Nephron (organoid): ENCODE data around the gene HAX1.

Experiments used
- H3K27ac Mint-ChIP-seq, 3 experiments: 2 replicates each; pipeline ENCODE4 v1.8.0; 2020; ENCODE audit warnings: mixed read lengths in 3 of 3, mild to moderate bottlenecking in 2 of 3, moderate library complexity in 1 of 3
- H3K27me3 Mint-ChIP-seq: 2 replicates; pipeline ENCODE4 v1.8.0; 2021; ENCODE audit warnings: low read depth, mild to moderate bottlenecking, moderate library complexity, mixed read lengths
- H3K36me3 Mint-ChIP-seq: 2 replicates; pipeline ENCODE4 v1.8.0; 2020; ENCODE audit warnings: low read depth, mixed read lengths
- H3K4me1 Mint-ChIP-seq: 2 replicates; pipeline ENCODE4 v1.8.0; 2020; ENCODE audit warnings: mixed read lengths
- H3K4me3 Mint-ChIP-seq, 3 experiments: 2 replicates each; pipeline ENCODE4 v1.8.0; 2020; ENCODE audit warnings: mild to moderate bottlenecking in 3 of 3, mixed read lengths in 3 of 3, moderate library complexity in 2 of 3
- H3K9me3 Mint-ChIP-seq: 2 replicates; pipeline ENCODE4 v1.8.0; 2020; ENCODE audit warnings: mixed read lengths
- CTCF ChIP-seq, 3 experiments: fragments of 200-600 bp; sonication (generic); IDR thresholded peaks; one replicate each; pipeline ENCODE4 v1.5.0; 2021; ENCODE audit warnings: antibody characterized with exemption in 3 of 3; ENCODE audit not compliant: unreplicated experiment in 3 of 3

The HAX1 gene

GRCh38 chr1:154237435-154237834, 35.0 kb upstream of the HAX1 start:
- no peaks in the 10 kb centered on the region for H3K9me3 Mint-ChIP-seq
- H3K4me1 Mint-ChIP-seq = no peaks in the 10 kb centered on the region
- TF ChIP-seq CTCF (IDR thresholded peaks at IDR 0.05; ENCODE audit: unreplicated experiment in 3 of 3) = no peak
- H3K36me3 Mint-ChIP-seq = peaks cover 83% of the 10 kb centered on the region
- H3K27me3 Mint-ChIP-seq = no peaks in the 10 kb centered on the region
- no peak overlapping the region for H3K27ac Mint-ChIP-seq
- no peak overlapping the region for H3K4me3 Mint-ChIP-seq

- peak overlapping the region in 1 of 3 experiments; percentile 24 for H3K27ac Mint-ChIP-seq
- TF ChIP-seq CTCF (IDR thresholded peaks at IDR 0.05; ENCODE audit: unreplicated experiment in 3 of 3) = no peak
- peaks cover 83% of the 10 kb centered on the region for H3K36me3 Mint-ChIP-seq
- no peaks in the 10 kb centered on the region for H3K9me3 Mint-ChIP-seq
- H3K4me1 Mint-ChIP-seq = no peaks in the 10 kb centered on the region
- H3K4me3 Mint-ChIP-seq = no peak overlapping the region
- H3K27me3 Mint-ChIP-seq = no peaks in the 10 kb centered on the region
These were observed 34.4 kb upstream of the HAX1 start for GRCh38 chr1:154237880-154238506.

DNA sequence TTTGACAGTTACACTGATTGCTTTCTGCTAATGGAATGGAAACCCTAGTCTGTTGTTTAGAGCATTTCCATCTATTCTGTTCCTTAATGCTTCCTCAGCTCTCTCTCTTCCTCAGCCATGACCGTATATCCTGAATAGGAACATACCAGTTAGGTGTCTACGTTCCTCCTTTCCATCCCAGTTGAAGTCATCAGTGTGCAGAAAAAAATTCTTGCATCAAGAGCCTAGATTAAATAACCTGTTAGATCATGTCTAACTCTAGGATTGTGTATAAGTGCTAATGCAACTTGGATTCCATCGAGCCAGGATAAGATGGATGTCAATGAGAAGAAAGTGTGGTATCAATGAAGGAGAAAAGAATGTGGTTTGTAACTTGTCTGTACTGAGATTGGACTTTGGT, 32.9 kb upstream of the HAX1 start:
- no peak overlapping the region for H3K27ac Mint-ChIP-seq
- peaks cover 88% of the 10 kb centered on the region for H3K36me3 Mint-ChIP-seq
- H3K4me3 Mint-ChIP-seq = no peak overlapping the region
- no peaks in the 10 kb centered on the region for H3K9me3 Mint-ChIP-seq
- no peaks in the 10 kb centered on the region for H3K4me1 Mint-ChIP-seq
- no peaks in the 10 kb centered on the region for H3K27me3 Mint-ChIP-seq
- TF ChIP-seq CTCF (IDR thresholded peaks at IDR 0.05; ENCODE audit: unreplicated experiment in 3 of 3) = no peak

GRCh38 chr1:154240294-154240833, 32.1 kb upstream of the HAX1 start:
- Mint-ChIP-seq H3K9me3 (no peaks in the 10 kb centered on the region), H3K27me3 (no peaks in the 10 kb centered on the region), H3K4me1 (no peaks in the 10 kb centered on the region), H3K36me3 (peaks cover 89% of the 10 kb centered on the region), H3K27ac (no peak overlapping the region), H3K4me3 (no peak overlapping the region)
- TF ChIP-seq CTCF (IDR thresholded peaks at IDR 0.05; ENCODE audit: unreplicated experiment in 3 of 3) = no peak

GRCh38 chr1:154241703-154242351, 30.6 kb upstream of the HAX1 start:
- H3K4me3 Mint-ChIP-seq = no peak overlapping the region
- no peaks in the 10 kb centered on the region for H3K9me3 Mint-ChIP-seq
- H3K27me3 Mint-ChIP-seq = no peaks in the 10 kb centered on the region
- H3K36me3 Mint-ChIP-seq = peaks cover 86% of the 10 kb centered on the region
- no peaks in the 10 kb centered on the region for H3K4me1 Mint-ChIP-seq
- no peak overlapping the region for H3K27ac Mint-ChIP-seq
- no peak for TF ChIP-seq CTCF (IDR thresholded peaks at IDR 0.05; ENCODE audit: unreplicated experiment in 3 of 3)

DNA sequence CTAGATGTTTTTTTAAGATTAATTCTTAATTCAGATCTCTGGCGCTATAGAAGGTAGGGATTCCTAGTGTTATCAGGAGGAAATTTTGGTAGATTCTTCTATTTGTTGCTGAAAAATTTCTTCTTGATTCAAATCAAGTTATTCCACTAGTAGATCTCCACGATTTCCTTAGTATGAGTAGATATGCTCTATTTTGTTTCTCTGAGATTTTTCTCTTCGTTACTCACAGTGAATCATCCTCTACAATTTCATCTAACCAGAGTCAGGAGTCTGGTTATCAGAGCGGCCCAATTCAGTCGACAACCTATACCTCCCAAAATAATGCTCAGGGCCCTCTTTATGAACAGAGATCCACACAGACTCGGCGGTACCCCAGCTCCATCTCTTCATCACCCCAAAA, 18.8 kb upstream of the HAX1 start:
- no peak overlapping the region for H3K4me3 Mint-ChIP-seq
- no peak for TF ChIP-seq CTCF (IDR thresholded peaks at IDR 0.05; ENCODE audit: unreplicated experiment in 3 of 3)
- H3K4me1 Mint-ChIP-seq = no peaks in the 10 kb centered on the region
- H3K27ac Mint-ChIP-seq = no peak overlapping the region
- H3K9me3 Mint-ChIP-seq = no peaks in the 10 kb centered on the region
- no peaks in the 10 kb centered on the region for H3K27me3 Mint-ChIP-seq
- H3K36me3 Mint-ChIP-seq = peaks cover 81% of the 10 kb centered on the region
